MM.1S (cell line): ENCODE data around the gene FOXB2.

Source experiments
- DNase-seq: peaks from one replicate; pipeline ENCODE4 v3.0.0-alpha.2; 2015
- H2AFZ ChIP-seq: fragments of 300-600 bp; sonication (generic); 2 replicates; pipeline ENCODE4 v1.6.0; 2016; ENCODE audit warnings: antibody characterized with exemption, low read length
- H3F3A ChIP-seq: fragments of 300-600 bp; sonication (generic); 2 replicates; pipeline ENCODE4 v1.6.1; 2016; ENCODE audit warnings: mild to moderate bottlenecking, antibody characterized with exemption, low read length, moderate library complexity, mixed read lengths; ENCODE audit not compliant: insufficient read depth
- H3K27ac ChIP-seq: fragments of 300-600 bp; sonication (generic); 2 replicates; pipeline ENCODE4 v1.5.1; 2016; ENCODE audit warnings: mild to moderate bottlenecking, low read length
- H3K27me3 ChIP-seq: fragments of 300-600 bp; sonication (generic); replicated peaks from 2 replicates; pipeline ENCODE4 v1.6.0; 2016; ENCODE audit warnings: low read length; ENCODE audit not compliant: insufficient read depth
- H3K36me3 ChIP-seq: fragments of 300-600 bp; sonication (generic); replicated peaks from 2 replicates; pipeline ENCODE4 v1.6.1; 2016; ENCODE audit warnings: mild to moderate bottlenecking, low read length, mixed read lengths; ENCODE audit not compliant: insufficient read depth
- H3K4me1 ChIP-seq: fragments of 300-600 bp; sonication (generic); 2 replicates; pipeline ENCODE4 v1.6.1; 2016; ENCODE audit warnings: low read length, mixed read lengths
- H3K4me2 ChIP-seq: fragments of 300-600 bp; sonication (generic); 2 replicates; pipeline ENCODE4 v1.6.0; 2016; ENCODE audit warnings: low read depth, low read length
- H3K4me3 ChIP-seq: fragments of 300-600 bp; sonication (generic); 2 replicates; pipeline ENCODE4 v1.5.1; 2016; ENCODE audit warnings: low read length, mixed read lengths
- H3K79me2 ChIP-seq: fragments of 300-600 bp; sonication (generic); 2 replicates; pipeline ENCODE4 v1.6.1; 2016; ENCODE audit warnings: mixed run types, low read length, mixed read lengths
- H3K9ac ChIP-seq: fragments of 300-600 bp; sonication (generic); 2 replicates; pipeline ENCODE4 v1.6.1; 2016; ENCODE audit warnings: low read length, mixed read lengths
- H3K9me2 ChIP-seq: fragments of 300-600 bp; sonication (generic); replicated peaks from 2 replicates; pipeline ENCODE4 v1.6.1; 2016; ENCODE audit warnings: mild to moderate bottlenecking, low read length, mixed read lengths; ENCODE audit not compliant: insufficient read depth
- H3K9me3 ChIP-seq: fragments of 300-600 bp; sonication (generic); replicated peaks from 2 replicates; pipeline ENCODE4 v1.6.1; 2016; ENCODE audit warnings: mild to moderate bottlenecking, low read length, mixed read lengths; ENCODE audit not compliant: insufficient read depth
- H4K20me1 ChIP-seq: fragments of 300-600 bp; sonication (generic); 2 replicates; pipeline ENCODE4 v1.6.1; 2016; ENCODE audit warnings: mild to moderate bottlenecking, low read length, moderate library complexity, mixed read lengths; ENCODE audit not compliant: insufficient read depth
- CTCF ChIP-seq: fragments of 300-600 bp; sonication (generic); IDR thresholded peaks from 2 replicates; pipeline ENCODE4 v1.5.1; 2016; ENCODE audit warnings: antibody characterized with exemption, low read length, mixed read lengths
- EZH2 ChIP-seq: fragments of 300-600 bp; sonication (generic); optimal IDR thresholded peaks from 2 replicates; pipeline ENCODE3; 2017; ENCODE audit warnings: low read depth, mild to moderate bottlenecking, antibody characterized with exemption, low read length, mixed read lengths
- EZH2phosphoT487 ChIP-seq: fragments of 300-600 bp; sonication (generic); IDR thresholded peaks from 2 replicates; pipeline ENCODE4 v1.6.1; 2018; ENCODE audit warnings: antibody characterized with exemption, low read length

FOXB2 gene

DNA sequence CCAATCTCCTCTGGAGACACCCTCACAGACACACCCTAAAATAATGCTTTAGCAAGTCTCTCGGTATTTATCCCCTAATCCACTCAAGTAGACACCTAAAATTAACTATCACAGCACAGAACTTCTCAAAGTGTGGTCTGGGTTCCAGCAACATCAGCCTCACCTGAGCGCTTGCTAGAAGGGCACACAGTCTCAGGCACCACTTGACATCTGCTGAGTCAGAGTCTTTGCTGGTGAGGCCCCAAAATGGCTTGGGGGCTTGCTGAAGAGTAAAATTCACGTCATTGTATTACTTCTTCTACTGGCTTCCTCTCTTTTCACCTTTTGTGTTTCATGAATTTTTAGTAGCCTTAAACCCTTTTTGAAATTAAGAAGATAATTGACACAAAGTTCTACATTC, 9.0 kb downstream of the FOXB2 start:
- TF ChIP-seq EZH2phosphoT487 (no peak), EZH2 (no peak), CTCF (no peak)
- H3K4me1 ChIP-seq: no peaks in the 10 kb centered on the region
- no peak overlapping the region for H3K4me2 ChIP-seq
- H4K20me1 ChIP-seq: no peaks in the 10 kb centered on the region
- H3F3A ChIP-seq: no peaks in the 10 kb centered on the region
- no peaks in the 10 kb centered on the region for H3K79me2 ChIP-seq
- H3K27me3 ChIP-seq: no peaks in the 10 kb centered on the region
- H3K27ac ChIP-seq: no peak overlapping the region
- no peaks in the 10 kb centered on the region for H3K36me3 ChIP-seq
- H3K4me3 ChIP-seq: no peak overlapping the region
- no peak overlapping the region for H2AFZ ChIP-seq
- no peaks in the 10 kb centered on the region for H3K9me2 ChIP-seq
- H3K9ac ChIP-seq: no peak overlapping the region
- DNase-seq: no peak
- no peaks in the 10 kb centered on the region for H3K9me3 ChIP-seq

- Histone ChIP-seq H3K79me2 (no peaks in the 10 kb centered on the region), H3K27me3 (no peaks in the 10 kb centered on the region), H3K4me3 (no peak overlapping the region), H2AFZ (no peak overlapping the region), H3K9me3 (no peaks in the 10 kb centered on the region), H3K9me2 (no peaks in the 10 kb centered on the region), H3K4me1 (no peaks in the 10 kb centered on the region), H3K36me3 (no peaks in the 10 kb centered on the region), H3F3A (no peaks in the 10 kb centered on the region), H3K27ac (no peak overlapping the region), H3K4me2 (no peak overlapping the region), H3K9ac (no peak overlapping the region), H4K20me1 (no peaks in the 10 kb centered on the region)
- TF ChIP-seq EZH2phosphoT487 (no peak), CTCF (no peak), EZH2 (no peak)
- no peak for DNase-seq
Observed at GRCh38 chr9:77030045-77030444, 10.6 kb downstream of the FOXB2 start.

- DNase-seq: no peak
- no peak overlapping the region for H3K9ac ChIP-seq
- H2AFZ ChIP-seq: no peak overlapping the region
- H3K36me3 ChIP-seq: no peaks in the 10 kb centered on the region
- no peaks in the 10 kb centered on the region for H4K20me1 ChIP-seq
- H3F3A ChIP-seq: no peaks in the 10 kb centered on the region
- no peak overlapping the region for H3K27ac ChIP-seq
- H3K27me3 ChIP-seq: no peaks in the 10 kb centered on the region
- H3K4me3 ChIP-seq: no peak overlapping the region
- no peaks in the 10 kb centered on the region for H3K9me3 ChIP-seq
- TF ChIP-seq EZH2phosphoT487 (no peak), EZH2 (no peak), CTCF (no peak)
- no peak overlapping the region for H3K4me2 ChIP-seq
- H3K9me2 ChIP-seq: no peaks in the 10 kb centered on the region
- no peaks in the 10 kb centered on the region for H3K79me2 ChIP-seq
- H3K4me1 ChIP-seq: no peaks in the 10 kb centered on the region
Observed at GRCh38 chr9:77038281-77039036, 19.0 kb downstream of the FOXB2 start.
